Spinal cord (tissue), 10 donors: Measurements from ENCODE around the gene TMEM120A. TPM values are rescaled to one million over a fixed set of nuclear protein-coding genes. Genes with fewer than 3 reads are reported as not detected.

Experiments
- DNase-seq, 6 donors: peaks; one replicate each; pipeline versions ENCODE4 v3.0.0 to v3.0.0-alpha.2; 2013 to 2015; ENCODE audit warnings: low spot score in 6 of 6, low read depth in 4 of 6
- H3K27ac ChIP-seq: one replicate; pipeline ENCODE4 v1.5.1; 2013; ENCODE audit warnings: low read depth, low read length, control low read depth
- H3K27me3 ChIP-seq: one replicate; pipeline ENCODE4 v1.6.1; 2013; ENCODE audit warnings: low read length; ENCODE audit not compliant: control insufficient read depth, insufficient read depth
- H3K36me3 ChIP-seq: one replicate; pipeline ENCODE4 v1.6.1; 2013; ENCODE audit warnings: low read length; ENCODE audit not compliant: control insufficient read depth, insufficient read depth
- H3K4me1 ChIP-seq: one replicate; pipeline ENCODE4 v1.6.1; 2013; ENCODE audit warnings: low read length; ENCODE audit not compliant: control insufficient read depth, insufficient read depth
- H3K4me3 ChIP-seq: one replicate; pipeline ENCODE4 v1.5.1; 2013; ENCODE audit warnings: low read depth, low read length, control low read depth
- H3K9me3 ChIP-seq: one replicate; pipeline ENCODE4 v1.6.1; 2013; ENCODE audit warnings: low read length; ENCODE audit not compliant: control insufficient read depth, insufficient read depth
- WGBS: methylation state at CpG from one replicate; pipeline ENCODE4 v1.1.5; 2013; ENCODE audit warnings: missing lambda C conversion rate; ENCODE audit not compliant: insufficient coverage; 5-methylcytosine and 5-hydroxymethylcytosine counted together
- polyA plus RNA-seq, 2 donors: library from polyadenylated mRNA; unstranded; fragments of 120-200 nt; gene quantifications; one replicate each; pipeline ENCODE4 v1.2.1, GENCODE V29; 2013; ENCODE audit not compliant: insufficient read length in 2 of 2
- total RNA-seq, 2 donors: library from RNA; depleted of rRNA in 1 of 2; stranded (reverse); fragments of 120-200 nt in 1 of 2; fragments of >200 nt in 1 of 2; gene quantifications; one replicate each; pipeline versions ENCODE4 v1.2.3 to v1.2.4, GENCODE V29; 2013 to 2014
- donor health status: healthy.

TMEM120A gene
- total and polyA plus RNA-seq, 4 donors = 17.2 to 104 (median 62.4) TPM

GRCh38 chr7:75998038-75998437 lies 3.6 kb upstream of the TMEM120A start:
- WGBS = 100% methylated on average over 1 of the region's 1 CpG
- no peaks in the 10 kb centered on the region for H3K9me3 ChIP-seq

GRCh38 chr7:75996476-75996875 lies 2.1 kb upstream of the TMEM120A start:
- no peak overlapping the region for H3K4me3 ChIP-seq
- H3K9me3 ChIP-seq = no peaks in the 10 kb centered on the region
- H3K36me3 ChIP-seq = peaks cover 38% of the 10 kb centered on the region
- no peak for DNase-seq
- 58% methylated on average over 2 of the region's 4 CpGs for WGBS
- H3K4me1 ChIP-seq = peaks cover 31% of the 10 kb centered on the region
- H3K27ac ChIP-seq = no peak overlapping the region
- H3K27me3 ChIP-seq = no peaks in the 10 kb centered on the region

More at GRCh38 chr7:75998038-75998437, 3.6 kb upstream of the TMEM120A start:
- H3K27ac ChIP-seq = no peak overlapping the region
- no peak overlapping the region for H3K4me3 ChIP-seq
- H3K27me3 ChIP-seq = no peaks in the 10 kb centered on the region
- DNase-seq = no peak
- H3K36me3 ChIP-seq = peaks cover 44% of the 10 kb centered on the region
- peaks cover 24% of the 10 kb centered on the region for H3K4me1 ChIP-seq

- Histone ChIP-seq H3K27ac (no peak overlapping the region), H3K27me3 (no peaks in the 10 kb centered on the region), H3K9me3 (no peaks in the 10 kb centered on the region), H3K36me3 (peaks cover 37% of the 10 kb centered on the region), H3K4me1 (peaks cover 31% of the 10 kb centered on the region), H3K4me3 (no peak overlapping the region)
- 97% methylated on average over 5 of the region's 5 CpGs for WGBS
- DNase-seq = no peak
Measured at GRCh38 chr7:75995996-75996395, 1.6 kb upstream of the TMEM120A start.

- peak overlapping the region; percentile 73 for H3K4me3 ChIP-seq
- H3K27ac ChIP-seq = peak overlapping the region; percentile 79
- no peaks in the 10 kb centered on the region for H3K9me3 ChIP-seq
- H3K4me1 ChIP-seq = peaks cover 33% of the 10 kb centered on the region
- DNase-seq = no peak
- H3K36me3 ChIP-seq = peaks cover 32% of the 10 kb centered on the region
- H3K27me3 ChIP-seq = no peaks in the 10 kb centered on the region
- WGBS = 12% methylated on average over 5 of the region's 11 CpGs
Measured at GRCh38 chr7:75995052-75995471, 667 bp upstream of the TMEM120A start.

- DNase-seq = peak in 2 of 6 donors; percentile 43 to 72
Measured at GRCh38 chr7:75993689-75994387, 557 bp downstream of the TMEM120A start.

GRCh38 chr7:75992083-75992755 lies 2.2 kb downstream of the TMEM120A start:
- Histone ChIP-seq H3K27ac (no peak overlapping the region), H3K27me3 (no peaks in the 10 kb centered on the region)
- DNase-seq = no peak

More at GRCh38 chr7:75993689-75994387, 557 bp downstream of the TMEM120A start:
- peak overlapping the region; percentile 85 for H3K27ac ChIP-seq
- peak overlapping the region; percentile 73 for H3K4me3 ChIP-seq
- H3K27me3 ChIP-seq = no peaks in the 10 kb centered on the region
- H3K36me3 ChIP-seq = peaks cover 32% of the 10 kb centered on the region
- no peaks in the 10 kb centered on the region for H3K9me3 ChIP-seq
- under 1% methylated on average over 36 of the region's 40 CpGs for WGBS
- H3K4me1 ChIP-seq = peaks cover 44% of the 10 kb centered on the region

GRCh38 chr7:75991531-75992082 lies 2.8 kb downstream of the TMEM120A start:
- Histone ChIP-seq H3K4me3 (no peak overlapping the region), H3K27me3 (no peaks in the 10 kb centered on the region), H3K4me1 (peaks cover 44% of the 10 kb centered on the region), H3K36me3 (peaks cover 49% of the 10 kb centered on the region), H3K27ac (no peak overlapping the region), H3K9me3 (no peaks in the 10 kb centered on the region)
- no peak for DNase-seq
- 96% methylated on average over 9 of the region's 9 CpGs for WGBS

More at GRCh38 chr7:75992083-75992755, 2.2 kb downstream of the TMEM120A start:
- 72% methylated on average over 10 of the region's 20 CpGs for WGBS
- peaks cover 44% of the 10 kb centered on the region for H3K36me3 ChIP-seq
- peaks cover 44% of the 10 kb centered on the region for H3K4me1 ChIP-seq
- no peak overlapping the region for H3K4me3 ChIP-seq
- H3K9me3 ChIP-seq = no peaks in the 10 kb centered on the region

- no peaks in the 10 kb centered on the region for H3K27me3 ChIP-seq
- H3K4me1 ChIP-seq = peaks cover 35% of the 10 kb centered on the region
- H3K9me3 ChIP-seq = no peaks in the 10 kb centered on the region
- WGBS = 56% methylated on average over 21 of the region's 21 CpGs
- H3K27ac ChIP-seq = no peak overlapping the region
- DNase-seq = peak in 1 of 6 donors; percentile 48
- no peak overlapping the region for H3K4me3 ChIP-seq
- peaks cover 60% of the 10 kb centered on the region for H3K36me3 ChIP-seq
Measured at GRCh38 chr7:75989500-75990388, 4.7 kb downstream of the TMEM120A start.
